Mesenchymal stem cell (in vitro differentiated cells and primary cell): ENCODE data around the gene OLIG1.
A peak's percentile ranks its signal among the peaks of the same experiment; 100 is the strongest.

Experiments
- DNase-seq: peaks from one replicate; pipeline ENCODE4 v3.0.0-alpha.2; 2013
- H2AFZ ChIP-seq: one replicate; pipeline ENCODE4 v1.6.1; 2013; ENCODE audit warnings: low read depth, mild to moderate bottlenecking, control low read depth, inconsistent platforms, low read length, moderate library complexity
- H2AK5ac ChIP-seq: 2 replicates; pipeline ENCODE4 v1.6.1; 2013; ENCODE audit warnings: low read length, moderate library complexity, mild to moderate bottlenecking, inconsistent platforms; ENCODE audit not compliant: severe bottlenecking
- H2BK120ac ChIP-seq: one replicate; pipeline ENCODE4 v1.6.1; 2013; ENCODE audit warnings: low read depth, mild to moderate bottlenecking, inconsistent platforms, low read length, moderate library complexity
- H2BK12ac ChIP-seq, 2 experiments: one replicate each; pipeline ENCODE4 v1.6.1; 2013; ENCODE audit warnings: inconsistent platforms in 2 of 2, low read length in 2 of 2, mild to moderate bottlenecking in 2 of 2, moderate library complexity in 2 of 2, control low read depth in 1 of 2
- H2BK15ac ChIP-seq: one replicate; pipeline ENCODE4 v1.6.1; 2013; ENCODE audit warnings: mild to moderate bottlenecking, low read depth, inconsistent platforms; ENCODE audit not compliant: poor library complexity, severe bottlenecking
- H2BK5ac ChIP-seq: 2 replicates; pipeline ENCODE4 v1.6.1; 2013; ENCODE audit warnings: low read depth, mild to moderate bottlenecking, low read length, control low read depth, inconsistent platforms; ENCODE audit not compliant: poor library complexity, severe bottlenecking
- H3K14ac ChIP-seq, 2 experiments: one replicate each; pipeline ENCODE4 v1.6.1; 2013; ENCODE audit warnings: inconsistent platforms in 2 of 2, low read length in 2 of 2, control low read depth in 1 of 2, mild to moderate bottlenecking in 1 of 2, moderate library complexity in 1 of 2
- H3K18ac ChIP-seq, 2 experiments: one replicate each; pipeline ENCODE4 v1.6.1; 2013; ENCODE audit warnings: inconsistent platforms in 2 of 2, low read length in 2 of 2, control low read depth in 1 of 2, low read depth in 1 of 2, mild to moderate bottlenecking in 1 of 2
- H3K23ac ChIP-seq, 2 experiments: one replicate each; pipeline ENCODE4 v1.6.1; 2013; ENCODE audit warnings: inconsistent platforms in 2 of 2, low read length in 2 of 2, mild to moderate bottlenecking in 2 of 2, moderate library complexity in 2 of 2, control low read depth in 1 of 2
- H3K27ac ChIP-seq: 2 replicates; pipeline ENCODE4 v1.5.1; 2013; ENCODE audit warnings: mild to moderate bottlenecking, moderate library complexity, low read length, control low read depth, inconsistent platforms; ENCODE audit not compliant: poor library complexity, severe bottlenecking
- H3K27me3 ChIP-seq, 2 experiments: 2 replicates each; pipeline versions ENCODE4 v1.6.1 to v1.7.0; 2013; ENCODE audit warnings: low read length in 2 of 2, mild to moderate bottlenecking in 2 of 2, moderate library complexity in 2 of 2, control low read depth in 1 of 2, inconsistent platforms in 1 of 2; ENCODE audit not compliant: control insufficient read depth in 1 of 2, insufficient read depth in 1 of 2
- H3K36me3 ChIP-seq, 2 experiments: 2 replicates each; pipeline versions ENCODE4 v1.6.1 to v1.7.0; 2013; ENCODE audit warnings: low read length in 2 of 2, control low read depth in 1 of 2, inconsistent platforms in 1 of 2, low read depth in 1 of 2, mild to moderate bottlenecking in 1 of 2; ENCODE audit not compliant: insufficient read depth in 2 of 2, control insufficient read depth in 1 of 2
- H3K4ac ChIP-seq, 2 experiments: one replicate each; pipeline ENCODE4 v1.6.1; 2013; ENCODE audit warnings: inconsistent platforms in 2 of 2, low read length in 2 of 2, mild to moderate bottlenecking in 2 of 2, moderate library complexity in 2 of 2, control low read depth in 1 of 2, low read depth in 1 of 2
- H3K4me1 ChIP-seq: 2 replicates; pipeline ENCODE4 v1.6.1; 2013; ENCODE audit warnings: low read depth, low read length, control low read depth; ENCODE audit not compliant: control insufficient read depth, insufficient read depth
- H3K4me2 ChIP-seq: 2 replicates; pipeline ENCODE4 v1.6.1; 2013; ENCODE audit warnings: low read length, mild to moderate bottlenecking, inconsistent platforms; ENCODE audit not compliant: poor library complexity, severe bottlenecking
- H3K4me3 ChIP-seq, 2 experiments: 2 replicates each; pipeline versions ENCODE4 v1.5.1 to v1.7.0; 2013; ENCODE audit warnings: low read length in 2 of 2, mild to moderate bottlenecking in 2 of 2, control low read depth in 1 of 2, low read depth in 1 of 2; ENCODE audit not compliant: insufficient read depth in 1 of 2
- H3K79me1 ChIP-seq: replicated peaks from 2 replicates; pipeline ENCODE4 v1.6.1; 2013; ENCODE audit warnings: mild to moderate bottlenecking, control low read depth, low read length, inconsistent platforms; ENCODE audit not compliant: poor library complexity, severe bottlenecking
- H3K9ac ChIP-seq: 2 replicates; pipeline ENCODE4 v1.7.0; 2013; ENCODE audit warnings: mild to moderate bottlenecking, low read length, moderate library complexity
- H3K9me3 ChIP-seq: 2 replicates; pipeline ENCODE4 v1.7.0; 2013; ENCODE audit warnings: mild to moderate bottlenecking, low read length; ENCODE audit not compliant: control insufficient read depth
- H4K8ac ChIP-seq: one replicate; pipeline ENCODE4 v1.6.1; 2013; ENCODE audit warnings: inconsistent platforms, mild to moderate bottlenecking, low read length, moderate library complexity
- H4K91ac ChIP-seq: one replicate; pipeline ENCODE4 v1.6.1; 2013; ENCODE audit warnings: mild to moderate bottlenecking, low read length, inconsistent platforms
- WGBS: methylation state at CpG from one replicate; pipeline ENCODE4 v1.1.7; 2013; ENCODE audit warnings: mixed read lengths; 5-methylcytosine and 5-hydroxymethylcytosine counted together

The OLIG1 gene

GRCh38 chr21:33033094-33033951 is 36.6 kb upstream of the OLIG1 start:
- H2BK15ac ChIP-seq: no peak overlapping the region
- H3K4me3 ChIP-seq: no peak overlapping the region
- H3K4me1 ChIP-seq: peaks cover 10% of the 10 kb centered on the region
- H3K9ac ChIP-seq: no peak overlapping the region
- H3K79me1 ChIP-seq: no peaks in the 10 kb centered on the region
- no peak overlapping the region for H2BK120ac ChIP-seq
- H3K14ac ChIP-seq: no peak overlapping the region
- WGBS: 40% methylated on average over 75 of the region's 76 CpGs
- no peak overlapping the region for H3K27ac ChIP-seq
- H3K36me3 ChIP-seq: no peaks in the 10 kb centered on the region
- H3K9me3 ChIP-seq: peaks cover 7% of the 10 kb centered on the region
- H3K4me2 ChIP-seq: no peak overlapping the region
- H2AFZ ChIP-seq: no peak overlapping the region
- H3K18ac ChIP-seq: no peak overlapping the region
- H3K27me3 ChIP-seq: peaks cover 70 to 77% of the 10 kb centered on the region in 2 experiments
- H2BK5ac ChIP-seq: no peak overlapping the region
- no peak overlapping the region for H2AK5ac ChIP-seq
- H3K4ac ChIP-seq: no peak overlapping the region
- H3K23ac ChIP-seq: peak overlapping the region in 1 of 2 experiments; percentile 53
- no peak overlapping the region for H2BK12ac ChIP-seq
- no peak overlapping the region for H4K8ac ChIP-seq
- no peak for DNase-seq
- no peak overlapping the region for H4K91ac ChIP-seq

- Histone ChIP-seq H2AK5ac (no peak overlapping the region), H3K4ac (no peak overlapping the region), H4K8ac (no peak overlapping the region), H3K36me3 (no peaks in the 10 kb centered on the region), H3K79me1 (no peaks in the 10 kb centered on the region), H3K18ac (no peak overlapping the region), H3K9ac (no peak overlapping the region), H2BK15ac (no peak overlapping the region), H3K9me3 (peaks cover 4% of the 10 kb centered on the region), H2BK120ac (no peak overlapping the region), H3K4me2 (no peak overlapping the region), H3K27ac (no peak overlapping the region), H2BK12ac (no peak overlapping the region), H3K4me1 (peaks cover 10% of the 10 kb centered on the region), H2BK5ac (no peak overlapping the region), H2AFZ (no peak overlapping the region), H3K14ac (no peak overlapping the region), H4K91ac (no peak overlapping the region), H3K4me3 (no peak overlapping the region), H3K27me3 (peaks cover 64 to 71% of the 10 kb centered on the region in 2 experiments), H3K23ac (no peak overlapping the region)
- no peak for DNase-seq
- WGBS: 76% methylated on average over 20 of the region's 20 CpGs
Observed at GRCh38 chr21:33033961-33034413, 36.0 kb upstream of the OLIG1 start.

GRCh38 chr21:33035147-33035546 is 34.8 kb upstream of the OLIG1 start:
- Histone ChIP-seq H2BK12ac (no peak overlapping the region), H3K4ac (peak overlapping the region in 1 of 2 experiments; percentile 53), H4K91ac (no peak overlapping the region), H4K8ac (peak overlapping the region; percentile 51), H3K4me3 (no peak overlapping the region), H3K36me3 (no peaks in the 10 kb centered on the region), H2AK5ac (no peak overlapping the region), H3K4me1 (peaks cover 6% of the 10 kb centered on the region), H3K18ac (no peak overlapping the region), H2AFZ (no peak overlapping the region), H3K23ac (no peak overlapping the region), H2BK5ac (no peak overlapping the region), H3K27ac (no peak overlapping the region), H3K14ac (no peak overlapping the region), H3K9me3 (no peaks in the 10 kb centered on the region), H3K4me2 (no peak overlapping the region), H3K27me3 (peaks cover 52 to 59% of the 10 kb centered on the region in 2 experiments), H3K9ac (no peak overlapping the region), H2BK15ac (peak overlapping the region; percentile 54), H2BK120ac (no peak overlapping the region), H3K79me1 (no peaks in the 10 kb centered on the region)
- WGBS: 81% methylated on average over 1 of the region's 1 CpG
- no peak for DNase-seq

- H4K8ac ChIP-seq: peak overlapping the region; percentile 72
- H4K91ac ChIP-seq: peak overlapping the region; percentile 48
- H3K4me1 ChIP-seq: peaks cover 6% of the 10 kb centered on the region
- no peaks in the 10 kb centered on the region for H3K36me3 ChIP-seq
- H3K4me2 ChIP-seq: no peak overlapping the region
- H2BK15ac ChIP-seq: peak overlapping the region; percentile 77
- no peak overlapping the region for H3K4ac ChIP-seq
- H2AK5ac ChIP-seq: no peak overlapping the region
- H2BK5ac ChIP-seq: no peak overlapping the region
- no peak overlapping the region for H2BK120ac ChIP-seq
- H3K18ac ChIP-seq: peak overlapping the region; percentile 25 to 81
- peak overlapping the region in 1 of 2 experiments; percentile 11 for H3K4me3 ChIP-seq
- no peak overlapping the region for H3K23ac ChIP-seq
- no peak overlapping the region for H3K27ac ChIP-seq
- H3K9ac ChIP-seq: no peak overlapping the region
- peaks cover 38 to 44% of the 10 kb centered on the region in 2 experiments for H3K27me3 ChIP-seq
- peak; percentile 55 for DNase-seq
- no peaks in the 10 kb centered on the region for H3K79me1 ChIP-seq
- H2BK12ac ChIP-seq: peak overlapping the region in 1 of 2 experiments; percentile 4
- no peak overlapping the region for H2AFZ ChIP-seq
- peak overlapping the region in 1 of 2 experiments; percentile 9 for H3K14ac ChIP-seq
- H3K9me3 ChIP-seq: no peaks in the 10 kb centered on the region
- 24% methylated on average over 10 of the region's 11 CpGs for WGBS
Observed at GRCh38 chr21:33036430-33037162, 33.3 kb upstream of the OLIG1 start.
